Peyer's patch (tissue), 4 donors: ENCODE measurements around the gene TIMM8B.

Experiments
- POLR2A ChIP-seq, 2 donors: fragments of 450-650 bp; IDR thresholded peaks; one replicate each; pipeline ENCODE4 v1.5.1; 2017; ENCODE audit warnings: antibody characterized with exemption in 2 of 2, mild to moderate bottlenecking in 2 of 2, moderate library complexity in 2 of 2
- TF ChIP-seq, protein P1 (sequence below), 6 experiments: fragments of 450-650 bp in 4 of 6; fragments of 200-600 bp in 2 of 6; sonication (generic) in 1 of 6; IDR thresholded peaks; one replicate each; pipeline ENCODE4 v1.5.1; 2017 to 2019; ENCODE audit warnings: antibody characterized with exemption in 6 of 6, mild to moderate bottlenecking in 3 of 6, moderate library complexity in 1 of 6

GRCh38 chr11:112037527-112037926 is 49.0 kb downstream of the TIMM8B start:
- TF ChIP-seq POLR2A (IDR thresholded peaks at IDR 0.05) = no peak
- TF ChIP-seq, protein P1, sequence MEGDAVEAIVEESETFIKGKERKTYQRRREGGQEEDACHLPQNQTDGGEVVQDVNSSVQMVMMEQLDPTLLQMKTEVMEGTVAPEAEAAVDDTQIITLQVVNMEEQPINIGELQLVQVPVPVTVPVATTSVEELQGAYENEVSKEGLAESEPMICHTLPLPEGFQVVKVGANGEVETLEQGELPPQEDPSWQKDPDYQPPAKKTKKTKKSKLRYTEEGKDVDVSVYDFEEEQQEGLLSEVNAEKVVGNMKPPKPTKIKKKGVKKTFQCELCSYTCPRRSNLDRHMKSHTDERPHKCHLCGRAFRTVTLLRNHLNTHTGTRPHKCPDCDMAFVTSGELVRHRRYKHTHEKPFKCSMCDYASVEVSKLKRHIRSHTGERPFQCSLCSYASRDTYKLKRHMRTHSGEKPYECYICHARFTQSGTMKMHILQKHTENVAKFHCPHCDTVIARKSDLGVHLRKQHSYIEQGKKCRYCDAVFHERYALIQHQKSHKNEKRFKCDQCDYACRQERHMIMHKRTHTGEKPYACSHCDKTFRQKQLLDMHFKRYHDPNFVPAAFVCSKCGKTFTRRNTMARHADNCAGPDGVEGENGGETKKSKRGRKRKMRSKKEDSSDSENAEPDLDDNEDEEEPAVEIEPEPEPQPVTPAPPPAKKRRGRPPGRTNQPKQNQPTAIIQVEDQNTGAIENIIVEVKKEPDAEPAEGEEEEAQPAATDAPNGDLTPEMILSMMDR (IDR thresholded peaks at IDR 0.05) = no peak
